Activated naive CD8-positive, alpha-beta T cell treated with anti-CD3 and anti-CD28 coated beads, Interleukin-2, amount 10 ng/mL, durations not matched to agents 7 days and 5 days (primary cell): ENCODE measurements around the gene PNMA8A. TPM values are rescaled to one million over a fixed set of nuclear protein-coding genes. Genes with fewer than 3 reads are reported as not detected.
A peak's percentile ranks its signal among the peaks of the same experiment; 100 is the strongest.
"Not testable (repeated sequence)": the region's sequence is repeated elsewhere in the genome, so short reads cannot be mapped to it uniquely, and the experiment has no call there.

Experiments used
- ATAC-seq: fragments of 150-1000 bp; cut with Tn5 transposase; one replicate; pipeline ENCODE4 v1.10.0; 2021; ENCODE audit warnings: low read depth, moderate library complexity
- POLR2A ChIA-PET: fragments of 350-600 bp; sonication (Branson Sonifier 250); formaldehyde crosslinking; loops from one replicate; lab custom pipeline; 2021; ENCODE audit warnings: antibody characterized with exemption; lab: Charles Lee
- DNase-seq: peaks from one replicate; pipeline ENCODE4 v3.0.0; 2021
- H3K27ac Mint-ChIP-seq: one replicate; pipeline ENCODE4 v1.8.0; 2022; ENCODE audit warnings: mild to moderate bottlenecking, mixed read lengths
- H3K27me3 Mint-ChIP-seq: one replicate; pipeline ENCODE4 v1.8.0; 2022; ENCODE audit warnings: mild to moderate bottlenecking, moderate library complexity, mixed read lengths
- H3K36me3 Mint-ChIP-seq: one replicate; pipeline ENCODE4 v1.8.0; 2021; ENCODE audit warnings: mild to moderate bottlenecking, mixed read lengths
- H3K4me1 Mint-ChIP-seq: one replicate; pipeline ENCODE4 v1.8.0; 2021; ENCODE audit warnings: mixed read lengths
- H3K4me3 Mint-ChIP-seq: one replicate; pipeline ENCODE4 v1.8.0; 2022; ENCODE audit warnings: mild to moderate bottlenecking, moderate library complexity, mixed read lengths
- H3K9me3 Mint-ChIP-seq: one replicate; pipeline ENCODE4 v1.8.0; 2021; ENCODE audit warnings: mixed read lengths
- total RNA-seq, 2 experiments: library from RNA; stranded (reverse); gene quantifications; one replicate each; pipeline ENCODE4 v1.2.3, GENCODE V29; 2021

Gene PNMA8A
- total RNA-seq, 2 experiments from 2014 or later: 1.7 to 1.8 TPM

DNA sequence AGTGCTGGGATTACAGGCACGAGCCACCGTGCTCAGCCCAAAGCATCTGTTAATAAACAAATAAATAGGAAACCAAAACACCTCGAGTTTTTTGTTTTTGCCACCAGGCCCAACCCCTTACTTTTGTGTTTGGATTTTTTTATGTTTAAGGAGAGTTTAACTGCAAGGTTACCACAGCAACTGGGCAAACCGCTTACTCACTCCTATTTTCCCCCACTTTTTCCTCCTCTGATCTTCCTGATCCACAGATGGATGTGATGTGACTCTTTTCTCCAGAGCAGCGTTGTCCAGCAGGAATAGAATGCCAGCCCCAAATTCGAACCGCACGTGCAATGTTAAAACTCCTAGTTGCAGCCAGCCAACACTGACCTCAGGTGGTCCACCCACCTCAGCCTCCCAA, 26.4 kb upstream of the PNMA8A start:
- peaks cover 44% of the 10 kb centered on the region for H3K27me3 Mint-ChIP-seq
- no peak overlapping the region for H3K27ac Mint-ChIP-seq
- no peak for ATAC-seq
- no peak overlapping the region for H3K4me3 Mint-ChIP-seq
- peaks cover 1% of the 10 kb centered on the region for H3K36me3 Mint-ChIP-seq
- no peak for DNase-seq
- POLR2A ChIA-PET: interaction anchor here (0.6 kb wide), 1 partner anchor 18 kb away, joined by 3 read pairs; no protein-coding TSS in a partner anchor
- peaks cover 19% of the 10 kb centered on the region for H3K4me1 Mint-ChIP-seq
- H3K9me3 Mint-ChIP-seq: no peaks in the 10 kb centered on the region

DNA sequence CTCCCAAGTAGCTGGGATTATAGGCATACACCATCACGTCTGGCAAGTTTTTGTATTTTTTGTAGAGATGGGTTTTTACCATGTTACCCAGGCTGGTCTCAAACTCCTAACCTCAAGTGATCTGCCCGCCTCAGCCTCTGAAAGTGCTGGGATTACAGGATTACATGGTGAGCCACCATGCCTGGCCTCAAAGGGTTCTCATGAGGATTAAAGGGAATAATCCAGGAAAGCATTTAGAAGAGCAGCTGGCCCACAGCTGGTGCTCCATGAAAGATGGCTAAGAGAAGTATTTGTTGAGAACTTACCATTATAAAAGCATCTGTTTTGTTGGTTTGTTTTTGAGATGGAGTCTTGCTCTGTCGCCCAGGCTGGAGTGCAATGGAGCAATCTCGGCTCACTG, 25.5 kb upstream of the PNMA8A start:
- not testable (repeated sequence) for H3K4me3 Mint-ChIP-seq, H3K36me3 Mint-ChIP-seq, DNase-seq, H3K27ac Mint-ChIP-seq, H3K9me3 Mint-ChIP-seq, ATAC-seq
- POLR2A ChIA-PET: interaction anchor here (0.6 kb wide), 1 partner anchor 104 kb away, joined by 3 read pairs; no protein-coding TSS in a partner anchor
- H3K27me3 Mint-ChIP-seq: peaks cover 52% of the 10 kb centered on the region
- H3K4me1 Mint-ChIP-seq: peaks cover 19% of the 10 kb centered on the region

DNA sequence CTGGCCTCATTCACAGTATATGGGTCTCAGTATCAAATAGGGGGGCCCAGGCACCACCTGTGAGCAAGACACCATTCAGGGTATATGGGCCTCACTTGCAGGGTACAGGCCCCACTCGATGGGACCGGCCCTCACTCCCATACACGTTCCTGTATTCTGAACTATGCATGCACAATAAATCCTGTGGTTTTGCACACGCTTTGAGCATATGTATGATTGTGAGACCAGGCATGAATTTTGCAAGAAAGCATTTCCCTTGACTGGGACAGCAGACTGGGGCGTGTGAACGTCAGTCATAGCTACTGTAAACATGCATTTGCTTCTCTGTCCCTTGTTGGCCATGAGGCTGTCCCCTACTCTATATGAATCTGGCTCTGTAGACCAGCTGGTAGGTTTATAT, 24.9 kb upstream of the PNMA8A start:
- Mint-ChIP-seq H3K36me3 (peaks cover 1% of the 10 kb centered on the region), H3K9me3 (no peaks in the 10 kb centered on the region), H3K4me3 (no peak overlapping the region), H3K27me3 (peaks cover 57% of the 10 kb centered on the region), H3K4me1 (peaks cover 19% of the 10 kb centered on the region), H3K27ac (no peak overlapping the region)
- POLR2A ChIA-PET: interaction anchor here (0.6 kb wide), 1 partner anchor 79 kb away, joined by 3 read pairs; no protein-coding TSS in a partner anchor
- DNase-seq: no peak
- ATAC-seq: no peak

DNA sequence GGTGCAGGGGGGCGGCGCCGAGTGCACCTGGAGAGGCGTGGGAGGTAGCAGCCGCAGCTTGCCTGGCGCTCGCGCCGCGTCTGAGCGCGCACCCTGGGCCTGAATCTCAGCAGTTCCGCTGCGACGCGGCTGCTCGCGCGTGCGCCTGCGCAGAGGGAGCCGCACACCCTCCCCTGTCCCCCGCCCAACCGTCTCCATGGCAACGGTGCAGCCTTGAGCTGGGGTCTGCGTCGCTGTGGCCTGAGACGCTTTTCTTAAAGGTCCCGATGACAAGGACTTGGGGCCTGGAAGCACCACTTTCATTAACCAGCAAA, 24.4 kb upstream of the PNMA8A start, which contains the start of gene PNMA8B:
Gene PNMA8B, minus strand, starts transcription at position 82 of the 314 bp plus-strand sequence. CDS start 402 bp downstream, outside the sequence.
- peak within 1 kb of the TSS; percentile 84 for H3K4me3 Mint-ChIP-seq
- H3K36me3 Mint-ChIP-seq: peaks cover 1% of the 10 kb centered on the region
- H3K9me3 Mint-ChIP-seq: no peaks in the 10 kb centered on the region
- POLR2A ChIA-PET: interaction anchor here (0.6 kb wide), 1 partner anchor 79 kb away, joined by 3 read pairs; no protein-coding TSS in a partner anchor
- peak; percentile 51 for DNase-seq
- no peak within 1 kb of the TSS for H3K27ac Mint-ChIP-seq
- H3K4me1 Mint-ChIP-seq: peaks cover 20% of the 10 kb centered on the region
- no peak for ATAC-seq
- peaks cover 61% of the 10 kb centered on the region for H3K27me3 Mint-ChIP-seq

GRCh38 chr19:46494941-46495785, 23.8 kb upstream of the PNMA8A start:
- DNase-seq (no peak), ATAC-seq (no peak)
- POLR2A ChIA-PET: interaction anchor here (0.6 kb wide), 1 partner anchor 166 kb away, joined by 3 read pairs; no protein-coding TSS in a partner anchor
- H3K27me3 Mint-ChIP-seq: peaks cover 61% of the 10 kb centered on the region
- peaks cover 24% of the 10 kb centered on the region for H3K4me1 Mint-ChIP-seq
- H3K9me3 Mint-ChIP-seq: no peaks in the 10 kb centered on the region
- H3K36me3 Mint-ChIP-seq: peaks cover 1% of the 10 kb centered on the region
- H3K4me3 Mint-ChIP-seq: peak overlapping the region; percentile 84
- H3K27ac Mint-ChIP-seq: no peak overlapping the region

DNA sequence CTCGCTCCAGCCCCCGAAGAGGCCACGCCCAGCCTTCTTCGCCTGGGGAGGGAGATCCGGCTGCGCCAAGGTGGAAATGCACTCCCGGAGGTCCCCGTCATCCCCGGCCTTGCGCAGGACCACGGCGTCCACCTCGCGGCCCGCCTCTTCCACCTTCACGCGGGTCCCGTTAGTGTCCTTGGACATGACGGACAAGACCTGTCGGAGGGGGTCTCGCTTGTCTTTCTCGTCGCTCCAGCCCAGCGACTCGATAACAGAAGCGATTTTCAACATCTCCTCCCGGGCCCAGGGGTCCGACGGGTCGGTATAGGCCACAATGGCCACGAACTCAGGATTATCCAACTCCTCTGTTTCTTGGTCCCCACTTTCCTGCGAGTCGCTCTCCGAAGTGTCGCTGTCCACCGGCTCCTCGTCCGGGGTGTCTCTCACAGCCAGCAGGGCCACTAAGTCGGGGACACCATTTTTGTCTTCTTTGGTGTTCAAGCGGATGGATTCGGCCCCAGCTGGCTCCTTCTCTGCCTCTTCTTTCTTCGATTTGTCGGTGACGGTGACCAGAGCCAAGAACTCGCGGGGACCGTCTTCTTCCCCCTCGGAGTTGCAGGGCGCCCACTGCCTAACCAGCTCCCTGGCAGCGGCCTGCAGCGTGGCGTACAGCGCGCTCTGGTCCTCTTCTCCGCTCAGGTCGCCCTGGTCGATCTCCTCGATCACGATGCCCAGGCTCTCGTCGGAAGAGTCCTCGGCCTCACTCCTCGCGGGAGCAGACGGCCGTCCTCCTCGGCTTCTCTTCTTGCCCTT, 23.0 kb upstream of the PNMA8A start:
- H3K36me3 Mint-ChIP-seq: peaks cover 1% of the 10 kb centered on the region
- ATAC-seq: no peak
- POLR2A ChIA-PET: interaction anchor here (0.6 kb wide), 1 partner anchor 167 kb away, joined by 3 read pairs; no protein-coding TSS in a partner anchor
- peaks cover 62% of the 10 kb centered on the region for H3K27me3 Mint-ChIP-seq
- DNase-seq: no peak
- peak overlapping the region; percentile 84 for H3K4me3 Mint-ChIP-seq
- H3K4me1 Mint-ChIP-seq: peaks cover 22% of the 10 kb centered on the region
- H3K9me3 Mint-ChIP-seq: no peaks in the 10 kb centered on the region
- peak overlapping the region; percentile 73 for H3K27ac Mint-ChIP-seq

- DNase-seq (peak; percentile 72), ATAC-seq (peak; percentile 36)
- POLR2A ChIA-PET: no interaction called here
- Mint-ChIP-seq H3K27me3 (peaks cover 67% of the 10 kb centered on the region), H3K27ac (peak overlapping the region; percentile 79), H3K4me3 (peak overlapping the region; percentile 84), H3K36me3 (peaks cover 1% of the 10 kb centered on the region), H3K4me1 (peaks cover 22% of the 10 kb centered on the region), H3K9me3 (no peaks in the 10 kb centered on the region)
These were observed 22.1 kb upstream of the PNMA8A start for GRCh38 chr19:46493236-46494145.

- H3K27ac Mint-ChIP-seq: no peak overlapping the region
- ATAC-seq: no peak
- POLR2A ChIA-PET: no interaction called here
- DNase-seq: no peak
- H3K27me3 Mint-ChIP-seq: peaks cover 72% of the 10 kb centered on the region
- peaks cover 1% of the 10 kb centered on the region for H3K36me3 Mint-ChIP-seq
- no peaks in the 10 kb centered on the region for H3K9me3 Mint-ChIP-seq
- H3K4me1 Mint-ChIP-seq: peaks cover 26% of the 10 kb centered on the region
- peak overlapping the region; percentile 81 for H3K4me3 Mint-ChIP-seq
These were observed 21.5 kb upstream of the PNMA8A start for GRCh38 chr19:46492841-46493235.

- Mint-ChIP-seq H3K36me3 (peaks cover 1% of the 10 kb centered on the region), H3K27ac (no peak overlapping the region), H3K27me3 (peaks cover 74% of the 10 kb centered on the region), H3K4me3 (no peak overlapping the region), H3K9me3 (no peaks in the 10 kb centered on the region), H3K4me1 (peaks cover 27% of the 10 kb centered on the region)
- ATAC-seq: no peak
- no peak for DNase-seq
- POLR2A ChIA-PET: interaction anchor here (0.7 to 1.0 kb wide), 2 partner anchors 98 to 222 kb away, joined by 3 to 4 read pairs; no protein-coding TSS in a partner anchor
These were observed 20.8 kb upstream of the PNMA8A start for GRCh38 chr19:46491975-46492682.

GRCh38 chr19:46490774-46491173, 19.4 kb upstream of the PNMA8A start:
- Mint-ChIP-seq H3K4me3 (no peak overlapping the region), H3K27ac (no peak overlapping the region), H3K36me3 (peaks cover 1% of the 10 kb centered on the region), H3K4me1 (peaks cover 27% of the 10 kb centered on the region), H3K27me3 (peaks cover 79% of the 10 kb centered on the region), H3K9me3 (no peaks in the 10 kb centered on the region)
- no peak for DNase-seq
- no peak for ATAC-seq
- POLR2A ChIA-PET: interaction anchor here (1.0 to 1.1 kb wide), 2 partner anchors 121 to 223 kb away, joined by 3 read pairs; no protein-coding TSS in a partner anchor

DNA sequence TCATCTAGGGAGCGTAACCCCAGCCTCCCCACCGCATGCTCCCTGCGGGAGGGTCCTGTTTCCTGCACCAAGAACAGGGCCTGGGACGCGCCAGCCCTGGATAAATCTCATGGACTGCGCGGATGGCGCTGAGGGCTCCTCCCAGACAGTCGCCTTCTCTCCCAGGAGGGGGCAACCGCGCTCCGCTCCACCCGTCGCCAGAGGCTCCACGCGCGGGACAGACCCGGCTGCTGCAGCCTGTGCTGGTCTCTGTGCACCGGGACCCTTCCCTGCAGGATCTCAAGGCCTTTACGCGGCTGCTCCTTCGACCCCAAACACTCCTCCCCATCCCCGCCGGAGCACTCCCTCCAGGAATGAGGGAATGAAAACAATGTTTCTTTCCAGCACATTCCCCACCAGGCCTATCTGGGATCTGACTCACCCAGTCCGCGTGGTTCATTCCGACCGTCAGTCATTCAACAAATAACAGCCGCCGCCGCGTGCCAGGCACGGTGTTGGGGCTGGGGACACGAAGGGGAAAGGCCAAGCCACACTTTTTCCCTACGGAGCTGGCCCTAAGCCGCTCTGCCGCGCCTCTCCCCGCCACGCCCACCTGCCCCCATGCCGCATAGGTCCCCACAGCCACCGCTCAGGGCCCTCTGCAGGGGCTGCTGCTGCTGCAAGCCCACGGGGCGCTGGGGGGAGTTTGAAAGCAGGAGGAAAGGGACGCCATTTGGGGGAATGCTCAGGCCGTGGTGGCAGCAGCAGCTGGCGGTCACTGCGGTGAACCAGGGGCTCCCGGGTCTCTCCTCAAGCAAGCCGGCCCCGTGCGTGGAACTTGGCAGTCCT, 18.3 kb upstream of the PNMA8A start:
- Mint-ChIP-seq H3K9me3 (no peaks in the 10 kb centered on the region), H3K27ac (no peak overlapping the region), H3K4me3 (no peak overlapping the region), H3K4me1 (peaks cover 26% of the 10 kb centered on the region), H3K27me3 (peaks cover 74% of the 10 kb centered on the region), H3K36me3 (peaks cover 1% of the 10 kb centered on the region)
- POLR2A ChIA-PET: interaction anchor here (1.1 kb wide), 1 partner anchor 123 kb away, joined by 3 read pairs; no protein-coding TSS in a partner anchor
- peak; percentile 49 for DNase-seq
- no peak for ATAC-seq
